ENCODE measurements around the gene KIAA0408. TPM values are rescaled to one million over a fixed set of nuclear protein-coding genes. Genes with fewer than 3 reads are reported as not detected.

The KIAA0408 gene
- total RNA-seq (2014; rRNA removed), result 2.4 and 5.0 TPM in 2 replicates
- polyA plus RNA-seq (2012), result 1.5 TPM

DNA sequence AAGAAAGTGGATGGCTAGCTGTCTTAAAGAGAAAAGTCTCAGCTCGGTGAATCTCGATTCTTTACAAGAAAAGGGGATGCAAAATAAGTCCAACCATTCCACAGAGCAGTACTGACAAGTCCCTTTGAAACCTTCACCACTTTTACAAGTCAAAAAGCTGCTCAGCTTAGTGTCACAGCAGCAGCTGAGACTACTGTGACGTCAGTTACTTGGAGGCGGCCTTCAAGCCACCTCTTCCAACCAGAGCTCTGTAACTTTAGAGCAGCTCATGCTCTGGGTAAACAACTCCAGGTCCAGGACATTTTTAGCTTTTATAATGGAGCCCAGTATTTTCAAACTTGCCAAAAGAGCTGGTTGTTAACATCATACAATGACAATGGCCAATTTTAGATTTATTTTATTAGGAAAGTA is at the start of gene KIAA0408:
Gene KIAA0408 (minus strand): TSS at position 159 of the 411 bp plus-strand sequence. CDS start 5,408 bp downstream, outside the sequence.
- DNase-seq (ENCODE audit: low read depth), result peak; percentile 91

GRCh38 chr6:127506894-127507293 is 47.7 kb upstream of the KIAA0408 start:
- no peak for DNase-seq (ENCODE audit: low read depth)

DNA sequence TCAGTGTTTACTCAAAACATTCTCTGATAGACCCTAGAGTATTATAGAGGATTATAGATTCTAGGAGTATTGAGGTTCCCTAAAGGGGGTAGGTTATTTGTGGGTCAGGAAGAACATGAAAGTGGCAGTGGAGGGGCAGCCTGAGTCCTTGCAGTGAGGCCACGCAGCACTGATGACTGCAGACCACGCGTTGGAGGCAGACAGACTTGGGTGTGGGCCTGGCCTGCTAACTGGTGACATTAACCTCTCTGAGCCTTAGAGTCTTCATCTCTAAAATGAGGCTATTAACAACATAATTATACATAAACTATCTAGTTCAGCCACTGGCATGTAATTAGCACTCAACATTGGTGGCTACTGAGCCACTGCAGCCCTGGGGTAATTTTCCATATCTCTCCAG is 43.8 kb upstream of the KIAA0408 start:
- no peak for DNase-seq (ENCODE audit: low read depth)

DNA sequence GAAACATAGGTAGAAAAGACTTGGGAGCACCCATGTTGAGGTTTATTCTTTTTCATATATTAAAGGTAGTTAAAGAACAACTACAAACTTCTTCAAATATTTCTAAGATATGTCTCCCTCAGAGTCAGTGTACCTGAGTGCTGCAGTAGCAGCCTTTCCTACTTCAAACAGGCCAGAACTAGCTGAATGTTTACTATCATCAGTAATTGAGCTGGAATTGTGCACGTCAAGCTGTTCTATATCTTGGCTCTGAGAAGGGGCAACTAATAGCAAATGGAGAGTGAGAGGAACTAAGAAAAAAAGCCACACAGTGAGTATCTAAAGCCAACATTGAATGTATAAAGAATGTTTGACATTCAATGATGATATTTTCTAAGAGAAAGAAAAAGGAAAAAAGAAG is 38.2 kb upstream of the KIAA0408 start:
- DNase-seq (ENCODE audit: low read depth), result no peak

DNA sequence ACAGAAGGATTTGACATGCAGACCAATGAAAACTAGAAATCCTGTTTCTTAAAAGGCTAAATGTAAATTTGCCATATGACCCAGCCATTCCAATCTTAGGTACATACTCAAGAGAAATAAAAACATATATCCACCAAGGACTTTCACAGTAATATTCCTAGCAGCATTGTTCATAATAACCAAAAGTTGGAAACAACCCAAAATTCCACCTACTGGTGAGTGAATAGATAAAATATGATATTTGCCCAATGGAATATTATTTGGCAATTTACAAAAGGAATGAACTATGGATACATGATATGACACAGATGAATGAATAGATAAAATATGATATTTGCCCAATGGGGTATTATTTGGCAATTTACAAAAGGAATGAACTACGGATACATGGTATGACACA is 37.3 kb upstream of the KIAA0408 start:
- DNase-seq (ENCODE audit: low read depth), result peak; percentile 43

GRCh38 chr6:127494240-127494767 is 35.1 kb upstream of the KIAA0408 start:
- DNase-seq (ENCODE audit: low read depth), result no peak

DNA sequence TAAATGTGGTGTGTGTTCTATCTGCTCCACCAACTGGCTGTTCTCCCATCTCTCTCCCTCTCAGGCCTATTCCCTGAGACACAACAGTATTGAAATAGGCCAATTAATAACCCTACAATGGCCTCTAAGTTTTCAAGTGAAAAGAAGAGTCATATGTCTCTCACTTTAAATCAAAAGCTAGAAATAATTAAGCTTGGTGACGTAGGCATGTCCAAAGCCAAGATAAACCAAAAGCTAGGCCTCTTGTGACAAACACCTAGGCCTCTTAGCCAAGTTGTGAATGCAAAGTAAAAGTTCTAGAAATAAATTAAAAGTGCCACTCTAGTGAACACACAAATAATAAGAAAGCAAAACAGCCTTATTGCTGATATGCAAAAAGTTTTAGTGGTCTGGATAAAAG is 30.1 kb upstream of the KIAA0408 start:
- DNase-seq (ENCODE audit: low read depth), result no peak

DNA sequence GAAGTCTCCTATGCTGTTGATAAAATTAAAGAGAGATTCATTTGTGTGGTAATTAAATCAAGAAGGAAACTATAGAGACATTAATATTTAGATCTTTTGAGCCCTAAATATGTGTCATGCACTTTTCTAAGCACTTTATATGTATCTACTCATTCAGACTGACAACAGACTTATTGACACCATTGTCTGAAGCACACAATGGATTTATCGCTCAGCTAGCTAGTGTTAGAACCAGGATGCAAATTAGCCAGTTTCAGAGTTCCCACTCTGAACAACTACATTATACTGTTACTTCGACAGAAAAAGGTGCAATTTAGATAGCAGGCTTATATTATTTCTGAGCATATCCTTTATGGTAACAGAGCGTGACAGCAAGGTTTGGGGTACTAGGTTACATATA is 27.7 kb upstream of the KIAA0408 start:
- no peak for DNase-seq (ENCODE audit: low read depth)

GRCh38 chr6:127484212-127484863 is 25.1 kb upstream of the KIAA0408 start:
- peak; percentile 66 for DNase-seq (ENCODE audit: low read depth)

DNA sequence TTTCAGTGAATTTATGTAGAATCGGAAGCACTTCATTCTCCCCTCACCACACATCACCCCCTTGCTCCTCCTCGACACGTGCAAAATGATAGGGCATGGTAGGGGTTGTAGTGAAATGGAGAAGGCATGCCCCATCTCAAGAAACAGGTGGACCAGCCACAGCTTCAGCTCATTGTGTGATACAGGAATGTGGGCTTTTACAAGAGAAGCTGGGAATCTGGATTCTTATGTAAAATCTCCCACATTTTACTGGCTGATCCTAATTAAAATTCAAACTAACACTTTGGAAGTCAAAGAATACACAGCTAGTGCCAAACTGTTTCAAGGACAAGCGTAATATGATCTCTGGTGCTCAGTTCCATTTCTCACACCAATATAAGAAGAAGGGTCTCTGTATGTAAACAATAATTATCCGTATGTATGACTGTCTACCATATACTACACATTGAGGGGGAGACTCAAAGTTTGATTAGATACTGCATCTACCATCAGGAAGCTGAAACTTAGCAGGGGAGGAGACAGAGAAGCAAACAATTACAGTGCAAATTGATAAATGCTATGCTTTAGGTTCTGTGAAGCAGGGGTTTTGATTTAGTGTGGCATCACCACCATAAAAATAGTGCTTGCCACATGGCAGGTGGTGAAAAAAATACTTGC is 24.3 kb upstream of the KIAA0408 start:
- DNase-seq (ENCODE audit: low read depth), result peak; percentile 5

DNA sequence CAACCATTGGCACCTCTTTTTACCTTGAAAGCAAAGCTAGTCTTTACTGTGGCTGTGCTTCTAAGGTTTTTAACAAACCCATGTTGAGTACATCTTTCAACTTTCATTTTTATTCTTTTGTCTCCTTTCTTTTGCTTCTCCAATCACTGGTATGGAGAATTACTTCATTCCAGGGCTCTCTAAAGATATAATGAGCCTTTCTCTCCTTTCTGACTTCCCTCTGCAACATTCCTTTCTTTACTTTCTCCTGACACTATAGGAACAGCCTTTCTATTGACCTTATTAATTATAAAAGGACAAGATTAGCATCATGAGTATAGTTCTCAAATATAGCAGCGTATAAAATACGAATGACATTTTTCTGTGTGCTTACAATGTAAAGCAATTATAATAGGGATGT is 23.1 kb upstream of the KIAA0408 start:
- DNase-seq (ENCODE audit: low read depth), result no peak

- peak; percentile 70 for DNase-seq (ENCODE audit: low read depth)
These were observed 22.4 kb upstream of the KIAA0408 start for GRCh38 chr6:127481628-127482027.

DNA sequence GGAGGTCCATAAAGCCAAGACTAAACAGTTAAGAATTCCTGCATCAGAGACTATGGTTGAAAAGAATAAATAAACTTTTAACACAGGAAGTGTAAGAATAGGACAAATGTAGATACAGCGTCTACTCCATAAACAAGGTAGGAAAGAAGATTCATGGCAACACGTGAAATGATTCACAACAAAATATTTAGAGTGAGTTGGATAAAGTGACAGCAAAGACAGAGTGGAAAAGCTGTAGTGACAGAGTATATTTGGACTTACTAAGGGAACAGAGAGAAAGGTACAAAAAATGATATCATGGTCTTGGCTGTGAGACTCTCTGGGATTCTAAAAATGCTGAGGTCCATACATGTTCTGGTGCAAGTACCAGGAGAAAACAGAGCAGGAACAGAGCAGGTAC is 21.9 kb upstream of the KIAA0408 start:
- DNase-seq (ENCODE audit: low read depth), result no peak

DNA sequence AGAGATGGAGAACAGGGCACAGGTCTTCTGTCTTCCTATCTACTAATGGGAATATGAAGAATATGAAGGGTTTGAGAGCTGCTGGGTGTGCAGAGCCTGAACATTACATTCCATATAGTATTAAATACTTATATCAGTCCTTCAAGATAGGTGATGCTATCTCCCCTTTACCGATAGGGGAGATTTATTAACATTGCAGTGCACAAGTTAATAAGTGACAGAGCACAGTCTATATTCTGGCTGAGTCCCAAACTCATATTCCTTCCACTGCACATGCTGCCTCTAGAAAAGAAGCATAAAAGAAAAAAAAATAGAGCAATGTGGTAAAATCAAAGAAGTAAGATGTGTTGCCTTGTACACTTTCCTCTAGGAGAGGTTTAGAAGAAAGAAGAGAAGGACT is 18.5 kb upstream of the KIAA0408 start:
- DNase-seq (ENCODE audit: low read depth), result no peak

DNA sequence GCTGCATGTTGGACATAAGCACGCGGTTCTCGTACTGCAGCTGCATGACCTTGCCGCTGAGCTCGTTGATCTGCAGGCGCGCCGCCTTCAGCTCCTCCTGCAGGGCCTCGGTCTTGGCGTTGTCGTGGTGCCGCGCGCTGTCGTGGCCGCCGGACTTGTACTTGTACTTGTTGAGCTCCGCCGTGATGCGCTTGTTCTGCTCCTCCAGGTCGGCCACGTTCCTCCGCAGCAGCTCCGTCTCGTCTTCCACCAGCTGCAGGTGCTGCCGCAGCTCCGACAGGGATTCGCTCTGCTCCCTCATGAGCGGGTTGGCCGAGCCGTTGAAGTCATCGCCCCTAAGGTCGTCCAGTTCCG is 16.6 kb upstream of the KIAA0408 start:
- no peak for DNase-seq (ENCODE audit: low read depth)

GRCh38 chr6:127475135-127475822 is 16.1 kb upstream of the KIAA0408 start:
- DNase-seq (ENCODE audit: low read depth), result no peak

DNA sequence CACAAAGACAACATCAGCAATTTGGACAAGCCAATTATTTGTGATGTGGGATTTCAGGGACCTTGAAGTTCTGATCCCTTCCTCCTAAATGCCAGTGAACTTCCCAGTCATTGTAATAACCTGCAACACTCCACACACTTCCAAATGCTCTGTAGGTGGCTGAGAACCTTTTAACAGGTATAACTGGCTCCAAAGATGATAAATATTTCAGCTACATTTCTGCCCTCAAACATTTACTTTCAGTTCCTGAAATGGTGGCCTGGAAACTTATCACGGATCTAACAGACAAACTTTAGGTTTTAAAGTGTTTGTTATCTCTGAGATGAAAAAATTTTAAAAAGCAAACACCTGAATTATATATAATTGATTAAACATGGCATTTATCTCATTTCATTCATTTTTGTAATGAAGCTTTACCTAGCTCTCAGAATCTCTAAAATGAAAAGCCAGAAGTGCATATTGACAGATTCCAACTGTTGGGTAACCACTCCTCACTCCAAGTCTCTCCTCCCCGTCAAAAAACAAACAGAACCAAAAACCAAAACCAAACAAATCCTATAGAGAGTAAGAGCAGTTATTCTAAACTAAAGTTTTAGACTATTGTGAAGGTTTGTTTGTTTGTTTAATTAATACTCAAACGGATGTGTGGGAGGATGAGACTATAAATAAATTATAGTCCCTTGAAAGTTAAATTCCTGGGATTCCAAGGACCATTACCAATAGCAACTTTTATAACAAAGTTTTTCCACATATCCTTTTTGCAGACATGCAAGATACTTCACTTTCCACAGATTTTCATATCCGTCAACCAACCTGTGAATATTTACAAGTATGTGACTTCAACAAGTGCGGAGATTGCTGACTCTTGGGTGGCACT is 12.4 kb upstream of the KIAA0408 start:
- DNase-seq (ENCODE audit: low read depth), result peak; percentile 33

- DNase-seq (ENCODE audit: low read depth), result no peak
These were observed 9.7 kb upstream of the KIAA0408 start for GRCh38 chr6:127468936-127469335.

DNA sequence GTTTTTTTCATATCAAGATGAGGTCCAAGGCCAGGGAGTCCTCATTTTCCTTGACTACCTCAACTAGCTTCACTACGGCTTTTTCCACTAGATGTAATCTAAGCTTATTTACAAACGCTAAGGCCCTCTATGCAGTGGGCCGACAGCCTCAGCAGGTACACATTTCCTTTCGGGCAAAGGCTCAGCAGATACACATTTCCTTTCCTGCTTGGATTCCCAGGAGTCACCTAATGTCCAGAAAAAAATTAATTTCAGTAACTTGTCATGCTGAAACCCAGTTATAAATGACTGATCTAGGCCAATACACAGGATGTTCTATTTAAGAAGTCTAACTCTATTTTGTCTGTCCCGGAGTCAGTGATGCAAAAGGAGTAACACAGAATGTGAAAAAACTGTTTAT is 7.2 kb upstream of the KIAA0408 start:
- DNase-seq (ENCODE audit: low read depth), result no peak

DNA sequence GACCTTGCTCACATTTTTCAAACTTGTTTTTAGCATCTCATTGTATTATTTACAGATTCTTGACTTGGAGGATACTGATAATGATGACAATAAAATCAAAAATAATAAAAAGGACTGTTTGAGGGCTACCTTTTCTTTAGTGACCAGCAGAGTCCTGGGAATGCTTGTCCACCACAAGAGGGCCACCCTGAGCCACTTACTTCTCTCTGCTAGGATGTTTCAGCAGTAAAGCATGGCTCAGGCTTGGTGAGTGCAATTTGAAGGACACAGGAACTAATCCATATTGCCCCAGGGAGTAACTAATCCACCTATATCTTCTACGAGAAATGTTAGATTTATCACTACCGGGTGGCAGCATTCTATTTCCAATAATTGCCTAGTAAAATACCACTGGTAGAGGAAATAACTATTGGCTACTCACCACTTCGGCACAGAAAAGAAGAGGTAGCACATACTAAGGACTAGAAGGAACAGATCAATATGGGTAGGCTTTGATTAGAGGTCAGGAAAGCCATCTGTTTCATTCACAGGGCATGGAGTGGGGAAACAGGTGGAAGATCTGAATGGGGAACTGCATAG is 5.8 kb upstream of the KIAA0408 start:
- DNase-seq (ENCODE audit: low read depth), result peak; percentile 70
